Measurements from ENCODE around the gene TNFAIP1.

- TF ChIP-seq EZH2 (IDR thresholded peaks at IDR 0.05; ENCODE audit: borderline replicate concordance, low read depth, low read length, severe bottlenecking) = no peak
- TF ChIP-seq, protein P1, sequence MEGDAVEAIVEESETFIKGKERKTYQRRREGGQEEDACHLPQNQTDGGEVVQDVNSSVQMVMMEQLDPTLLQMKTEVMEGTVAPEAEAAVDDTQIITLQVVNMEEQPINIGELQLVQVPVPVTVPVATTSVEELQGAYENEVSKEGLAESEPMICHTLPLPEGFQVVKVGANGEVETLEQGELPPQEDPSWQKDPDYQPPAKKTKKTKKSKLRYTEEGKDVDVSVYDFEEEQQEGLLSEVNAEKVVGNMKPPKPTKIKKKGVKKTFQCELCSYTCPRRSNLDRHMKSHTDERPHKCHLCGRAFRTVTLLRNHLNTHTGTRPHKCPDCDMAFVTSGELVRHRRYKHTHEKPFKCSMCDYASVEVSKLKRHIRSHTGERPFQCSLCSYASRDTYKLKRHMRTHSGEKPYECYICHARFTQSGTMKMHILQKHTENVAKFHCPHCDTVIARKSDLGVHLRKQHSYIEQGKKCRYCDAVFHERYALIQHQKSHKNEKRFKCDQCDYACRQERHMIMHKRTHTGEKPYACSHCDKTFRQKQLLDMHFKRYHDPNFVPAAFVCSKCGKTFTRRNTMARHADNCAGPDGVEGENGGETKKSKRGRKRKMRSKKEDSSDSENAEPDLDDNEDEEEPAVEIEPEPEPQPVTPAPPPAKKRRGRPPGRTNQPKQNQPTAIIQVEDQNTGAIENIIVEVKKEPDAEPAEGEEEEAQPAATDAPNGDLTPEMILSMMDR (IDR thresholded peaks at IDR 0.05; ENCODE audit: borderline replicate concordance, extremely low read depth, low read length, poor library complexity, severe bottlenecking) = no peak
Observed at GRCh38 chr17:28324781-28325180, 10.8 kb upstream of the TNFAIP1 start.
